Natural killer cell treated with Interleukin-12 subunit alpha and Interleukin-12 subunit beta and Interleukin-15 and Interleukin-18, amount 100 ng/mL, for 72 hours (primary cell): ENCODE results near the gene SUN1. TPM values are rescaled to one million over a fixed set of nuclear protein-coding genes. Genes with fewer than 3 reads are reported as not detected.
"Not testable (repeated sequence)": the region's sequence is repeated elsewhere in the genome, so short reads cannot be mapped to it uniquely, and the experiment has no call there.

Source experiments
- ATAC-seq, 2 donors: fragments of 150-1000 bp; cut with Tn5 transposase in 1 of 2; sonication (Bioruptor Pico), chemical (Tn5 transposase) in 1 of 2; 2 replicates each; pipeline ENCODE4 v1.10.0; 2021
- DNase-seq: peaks from one replicate; pipeline ENCODE4 v3.0.0; 2022; ENCODE audit warnings: low spot score
- H3K27ac Mint-ChIP-seq, 2 donors: 1 replicate in 1 of 2; 2 replicates in 1 of 2; pipeline ENCODE4 v1.8.0; 2022; ENCODE audit warnings: mixed read lengths in 2 of 2, mild to moderate bottlenecking in 1 of 2, moderate library complexity in 1 of 2
- H3K27me3 Mint-ChIP-seq, 2 donors: 1 replicate in 1 of 2; 2 replicates in 1 of 2; pipeline ENCODE4 v1.8.0; 2022; ENCODE audit warnings: mixed read lengths in 2 of 2
- H3K36me3 Mint-ChIP-seq: one replicate; pipeline ENCODE4 v1.8.0; 2022; ENCODE audit warnings: mixed read lengths
- H3K4me1 Mint-ChIP-seq, 2 donors: 1 replicate in 1 of 2; 2 replicates in 1 of 2; pipeline ENCODE4 v1.8.0; 2022; ENCODE audit warnings: low read depth in 2 of 2, mixed read lengths in 2 of 2, mild to moderate bottlenecking in 1 of 2
- H3K4me3 Mint-ChIP-seq: one replicate; pipeline ENCODE4 v1.8.0; 2022; ENCODE audit warnings: mixed read lengths
- H3K9me3 Mint-ChIP-seq: 2 replicates; pipeline ENCODE4 v1.8.0; 2022; ENCODE audit warnings: mixed read lengths
- total RNA-seq, 2 donors: library from RNA; stranded (reverse); gene quantifications; one replicate each; pipeline ENCODE4 v1.2.3, GENCODE V29; 2022

The SUN1 gene
- total RNA-seq, 2 donors from 2014 or later, result 34.3 to 50.4 TPM

GRCh38 chr7:862157-862556, 29.9 kb downstream of the SUN1 start:
- no peaks in the 10 kb centered on the region for H3K4me1 Mint-ChIP-seq
- no peaks in the 10 kb centered on the region for H3K27me3 Mint-ChIP-seq
- H3K27ac Mint-ChIP-seq, result no peak overlapping the region
- ATAC-seq (no peak), DNase-seq (peak; percentile 26)
- no peak overlapping the region for H3K4me3 Mint-ChIP-seq
- no peaks in the 10 kb centered on the region for H3K9me3 Mint-ChIP-seq
- H3K36me3 Mint-ChIP-seq, result peaks cover 15% of the 10 kb centered on the region

GRCh38 chr7:863106-863505, 30.8 kb downstream of the SUN1 start:
- H3K36me3 Mint-ChIP-seq, result peaks cover 15% of the 10 kb centered on the region
- no peaks in the 10 kb centered on the region for H3K4me1 Mint-ChIP-seq
- no peaks in the 10 kb centered on the region for H3K9me3 Mint-ChIP-seq
- peak; percentile 29 for DNase-seq
- no peaks in the 10 kb centered on the region for H3K27me3 Mint-ChIP-seq
- no peak overlapping the region for H3K27ac Mint-ChIP-seq
- no peak for ATAC-seq
- no peak overlapping the region for H3K4me3 Mint-ChIP-seq

GRCh38 chr7:865921-866320, 33.6 kb downstream of the SUN1 start:
- Mint-ChIP-seq H3K27ac (no peak overlapping the region), H3K27me3 (no peaks in the 10 kb centered on the region), H3K4me3 (no peak overlapping the region), H3K4me1 (peaks cover 0 to 3% of the 10 kb centered on the region in 2 donors), H3K36me3 (peaks cover 11% of the 10 kb centered on the region), H3K9me3 (no peaks in the 10 kb centered on the region)
- ATAC-seq (no peak), DNase-seq (peak; percentile 25)

- no peaks in the 10 kb centered on the region for H3K27me3 Mint-ChIP-seq
- peaks cover under 1% of the 10 kb centered on the region for H3K36me3 Mint-ChIP-seq
- DNase-seq, result peak; percentile 48
Observed at GRCh38 chr7:867001-867405, 34.7 kb downstream of the SUN1 start.

GRCh38 chr7:867406-868188, 35.3 kb downstream of the SUN1 start:
- DNase-seq (peak; percentile 54), ATAC-seq (peak; percentile 27 to 45)
- H3K4me3 Mint-ChIP-seq, result no peak overlapping the region
- H3K4me1 Mint-ChIP-seq, result peaks cover 0 to 3% of the 10 kb centered on the region in 2 donors
- no peaks in the 10 kb centered on the region for H3K9me3 Mint-ChIP-seq
- no peak overlapping the region for H3K27ac Mint-ChIP-seq
- no peaks in the 10 kb centered on the region for H3K36me3 Mint-ChIP-seq
- no peaks in the 10 kb centered on the region for H3K27me3 Mint-ChIP-seq

More at GRCh38 chr7:867001-867405, 34.7 kb downstream of the SUN1 start:
- H3K4me1 Mint-ChIP-seq, result peaks cover 0 to 3% of the 10 kb centered on the region in 2 donors
- no peak overlapping the region for H3K4me3 Mint-ChIP-seq
- peak in 1 of 2 donors; percentile 25 for ATAC-seq
- no peaks in the 10 kb centered on the region for H3K9me3 Mint-ChIP-seq
- no peak overlapping the region for H3K27ac Mint-ChIP-seq

GRCh38 chr7:868189-868486, 35.9 kb downstream of the SUN1 start:
- Mint-ChIP-seq H3K27ac (no peak overlapping the region), H3K36me3 (no peaks in the 10 kb centered on the region), H3K4me1 (peaks cover 2 to 4% of the 10 kb centered on the region in 2 donors), H3K27me3 (no peaks in the 10 kb centered on the region), H3K4me3 (no peak overlapping the region), H3K9me3 (no peaks in the 10 kb centered on the region)
- no peak for DNase-seq
- no peak for ATAC-seq

GRCh38 chr7:869348-869747, 37.1 kb downstream of the SUN1 start:
- no peak overlapping the region for H3K4me3 Mint-ChIP-seq
- ATAC-seq, result no peak
- H3K9me3 Mint-ChIP-seq, result no peaks in the 10 kb centered on the region
- H3K36me3 Mint-ChIP-seq, result no peaks in the 10 kb centered on the region
- peaks cover 9 to 11% of the 10 kb centered on the region in 2 donors for H3K4me1 Mint-ChIP-seq
- no peaks in the 10 kb centered on the region for H3K27me3 Mint-ChIP-seq
- no peak overlapping the region for H3K27ac Mint-ChIP-seq
- no peak for DNase-seq

GRCh38 chr7:871900-872537, 39.7 kb downstream of the SUN1 start:
- DNase-seq, result no peak
- Mint-ChIP-seq H3K4me1 (peaks cover 11 to 13% of the 10 kb centered on the region in 2 donors), H3K27ac (no peak overlapping the region), H3K27me3 (no peaks in the 10 kb centered on the region), H3K36me3 (no peaks in the 10 kb centered on the region), H3K4me3 (no peak overlapping the region), H3K9me3 (no peaks in the 10 kb centered on the region)
- no peak for ATAC-seq

- not testable (repeated sequence) for H3K27me3 Mint-ChIP-seq, H3K36me3 Mint-ChIP-seq, H3K9me3 Mint-ChIP-seq, ATAC-seq, DNase-seq, H3K4me3 Mint-ChIP-seq, H3K27ac Mint-ChIP-seq
- peaks cover 14 to 18% of the 10 kb centered on the region in 2 donors for H3K4me1 Mint-ChIP-seq
Observed at GRCh38 chr7:872685-873084, 40.4 kb downstream of the SUN1 start.

- Mint-ChIP-seq H3K27me3 (no peaks in the 10 kb centered on the region), H3K4me1 (peaks cover 19 to 23% of the 10 kb centered on the region in 2 donors), H3K4me3 (no peak overlapping the region), H3K27ac (peak overlapping the region in 1 of 2 donors; percentile 16), H3K36me3 (no peaks in the 10 kb centered on the region), H3K9me3 (no peaks in the 10 kb centered on the region)
- peak in 1 of 2 donors; percentile 22 for ATAC-seq
- peak; percentile 82 for DNase-seq
Observed at GRCh38 chr7:873367-874002, 41.2 kb downstream of the SUN1 start.

GRCh38 chr7:874031-874749, 41.9 kb downstream of the SUN1 start:
- H3K4me3 Mint-ChIP-seq, result no peak overlapping the region
- no peaks in the 10 kb centered on the region for H3K36me3 Mint-ChIP-seq
- no peaks in the 10 kb centered on the region for H3K27me3 Mint-ChIP-seq
- peaks cover 19 to 25% of the 10 kb centered on the region in 2 donors for H3K4me1 Mint-ChIP-seq
- ATAC-seq, result no peak
- H3K27ac Mint-ChIP-seq, result no peak overlapping the region
- H3K9me3 Mint-ChIP-seq, result no peaks in the 10 kb centered on the region
- no peak for DNase-seq

GRCh38 chr7:875051-875450, 42.8 kb downstream of the SUN1 start:
- H3K27me3 Mint-ChIP-seq, result no peaks in the 10 kb centered on the region
- H3K9me3 Mint-ChIP-seq, result no peaks in the 10 kb centered on the region
- no peak for ATAC-seq
- DNase-seq, result no peak
- H3K4me3 Mint-ChIP-seq, result no peak overlapping the region
- no peaks in the 10 kb centered on the region for H3K36me3 Mint-ChIP-seq
- H3K4me1 Mint-ChIP-seq, result peaks cover 19 to 23% of the 10 kb centered on the region in 2 donors
- no peak overlapping the region for H3K27ac Mint-ChIP-seq

GRCh38 chr7:875476-876076, 43.3 kb downstream of the SUN1 start:
- Mint-ChIP-seq H3K36me3 (no peaks in the 10 kb centered on the region), H3K4me3 (no peak overlapping the region)
- no peak for ATAC-seq

More at GRCh38 chr7:875476-876076, 43.3 kb downstream of the SUN1 start:
- Mint-ChIP-seq H3K4me1 (peaks cover 19 to 23% of the 10 kb centered on the region in 2 donors), H3K27me3 (no peaks in the 10 kb centered on the region), H3K9me3 (no peaks in the 10 kb centered on the region), H3K27ac (no peak overlapping the region)
- DNase-seq, result no peak
